Hepatocyte (in vitro differentiated cells): Measurements from ENCODE around the gene ST8SIA5. TPM values are rescaled to one million over a fixed set of nuclear protein-coding genes. Genes with fewer than 3 reads are reported as not detected.

Source experiments
- DNase-seq: peaks from one replicate; pipeline ENCODE4 v3.0.0-alpha.2; 2016; ENCODE audit warnings: low spot score
- H2AFZ ChIP-seq: fragments of 200-600 bp; sonication (generic); 2 replicates; pipeline ENCODE4 v1.6.0; 2016; ENCODE audit warnings: antibody characterized with exemption, mild to moderate bottlenecking
- H3K27ac ChIP-seq: fragments of 200-600 bp; sonication (generic); 2 replicates; pipeline ENCODE4 v1.5.1; 2016; ENCODE audit warnings: mild to moderate bottlenecking
- H3K27me3 ChIP-seq: fragments of 200-600 bp; sonication (generic); 2 replicates; pipeline ENCODE4 v1.6.1; 2016
- H3K36me3 ChIP-seq: fragments of 200-600 bp; sonication (generic); replicated peaks from 2 replicates; pipeline ENCODE4 v1.5.1; 2016; ENCODE audit warnings: low read depth; ENCODE audit not compliant: insufficient read depth
- H3K4me1 ChIP-seq: fragments of 200-600 bp; sonication (generic); 2 replicates; pipeline ENCODE4 v1.5.1; 2016; ENCODE audit warnings: mild to moderate bottlenecking, moderate library complexity; ENCODE audit not compliant: insufficient read depth
- H3K4me2 ChIP-seq: fragments of 200-600 bp; sonication (generic); 2 replicates; pipeline ENCODE4 v1.6.0; 2016
- H3K4me3 ChIP-seq: fragments of 200-600 bp; sonication (generic); 2 replicates; pipeline ENCODE4 v1.5.1; 2016; ENCODE audit warnings: mild to moderate bottlenecking
- H3K79me2 ChIP-seq: fragments of 200-600 bp; sonication (generic); 2 replicates; pipeline ENCODE4 v1.6.0; 2017; ENCODE audit warnings: mild to moderate bottlenecking
- H3K9me2 ChIP-seq: fragments of 200-600 bp; sonication (generic); replicated peaks from 2 replicates; pipeline ENCODE4 v1.6.0; 2017; ENCODE audit warnings: mild to moderate bottlenecking; ENCODE audit not compliant: insufficient read depth
- H3K9me3 ChIP-seq: fragments of 200-600 bp; sonication (generic); 2 replicates; pipeline ENCODE4 v1.5.1; 2016; ENCODE audit warnings: low read depth, mild to moderate bottlenecking
- H4K20me1 ChIP-seq: fragments of 200-600 bp; sonication (generic); 2 replicates; pipeline ENCODE4 v1.6.0; 2016; ENCODE audit warnings: mild to moderate bottlenecking; ENCODE audit not compliant: insufficient read depth, poor library complexity, severe bottlenecking
- CTCF ChIP-seq: fragments of 200-600 bp; sonication (generic); IDR thresholded peaks from 2 replicates; pipeline ENCODE4 v1.5.1; 2016; ENCODE audit warnings: antibody characterized with exemption, mild to moderate bottlenecking; ENCODE audit not compliant: poor library complexity
- EZH2 ChIP-seq: fragments of 200-600 bp; sonication (generic); IDR thresholded peaks from 2 replicates; pipeline ENCODE4 v1.6.1; 2016; ENCODE audit warnings: antibody characterized with exemption, mild to moderate bottlenecking, borderline replicate concordance
- EZH2phosphoT487 ChIP-seq: fragments of 200-600 bp; sonication (generic); IDR thresholded peaks from one replicate; pipeline ENCODE4 v1.6.1; 2018; ENCODE audit warnings: antibody characterized with exemption, mild to moderate bottlenecking, low read depth, moderate library complexity; ENCODE audit not compliant: unreplicated experiment, severe bottlenecking
- WGBS: methylation state at CpG from one replicate; pipeline ENCODE4 v1.1.6; 2016; ENCODE audit warnings: low lambda C conversion rate; ENCODE audit errors: missing lambda C conversion rate; 5-methylcytosine and 5-hydroxymethylcytosine counted together
- polyA plus RNA-seq: library from polyadenylated mRNA; unstranded; fragments of >200 nt; fragmentation: Nextera tagmentation; extraction: Ambion mirVana; gene quantifications from 2 replicates; pipeline ENCODE4 v1.2.1, GENCODE V29; 2016
- total RNA-seq: library from RNA; depleted of rRNA; stranded (reverse); fragments of >200 nt; gene quantifications from 2 replicates; pipeline ENCODE4 v1.2.3, GENCODE V29; 2014

ST8SIA5 gene
- total and polyA plus RNA-seq, 2 experiments from 2014 or later, result 0.76 TPM; not detected in 1

GRCh38 chr18:46764586-46764985 is 7.7 kb upstream of the ST8SIA5 start:
- no peak for TF ChIP-seq EZH2phosphoT487
- TF ChIP-seq CTCF, result no peak
- no peak for TF ChIP-seq EZH2
- DNase-seq, result no peak
- Histone ChIP-seq H3K4me3 (no peak overlapping the region), H3K27ac (no peak overlapping the region), H2AFZ (no peak overlapping the region), H3K9me3 (no peaks in the 10 kb centered on the region), H3K9me2 (no peaks in the 10 kb centered on the region), H3K4me1 (no peaks in the 10 kb centered on the region), H3K27me3 (peaks cover 30% of the 10 kb centered on the region), H4K20me1 (no peaks in the 10 kb centered on the region), H3K79me2 (no peaks in the 10 kb centered on the region), H3K36me3 (no peaks in the 10 kb centered on the region), H3K4me2 (no peak overlapping the region)
- 82% methylated on average over 2 of the region's 2 CpGs for WGBS

GRCh38 chr18:46761059-46761769 is 4.4 kb upstream of the ST8SIA5 start:
- TF ChIP-seq EZH2 (no peak), EZH2phosphoT487 (no peak)
- Histone ChIP-seq H3K4me1 (peaks cover 9% of the 10 kb centered on the region), H2AFZ (no peak overlapping the region), H3K36me3 (no peaks in the 10 kb centered on the region), H3K4me3 (no peak overlapping the region), H3K27me3 (peaks cover 61% of the 10 kb centered on the region), H3K9me3 (no peaks in the 10 kb centered on the region), H3K4me2 (no peak overlapping the region), H3K79me2 (no peaks in the 10 kb centered on the region), H4K20me1 (no peaks in the 10 kb centered on the region), H3K27ac (no peak overlapping the region), H3K9me2 (no peaks in the 10 kb centered on the region)
- no peak for DNase-seq
- WGBS, result 60% methylated on average over 2 of the region's 2 CpGs

GRCh38 chr18:46759890-46760289 is 3.0 kb upstream of the ST8SIA5 start:
- H3K9me3 ChIP-seq, result no peaks in the 10 kb centered on the region
- DNase-seq, result no peak

More at GRCh38 chr18:46759890-46760289, 3.0 kb upstream of the ST8SIA5 start:
- peaks cover 9% of the 10 kb centered on the region for H3K4me1 ChIP-seq
- H3K4me2 ChIP-seq, result no peak overlapping the region
- TF ChIP-seq EZH2 (no peak), EZH2phosphoT487 (no peak), CTCF (no peak)
- no peak overlapping the region for H3K4me3 ChIP-seq
- H3K27me3 ChIP-seq, result peaks cover 74% of the 10 kb centered on the region
- 70% methylated on average over 6 of the region's 6 CpGs for WGBS
- no peak overlapping the region for H2AFZ ChIP-seq
- H3K79me2 ChIP-seq, result no peaks in the 10 kb centered on the region
- no peaks in the 10 kb centered on the region for H3K9me2 ChIP-seq
- no peaks in the 10 kb centered on the region for H3K36me3 ChIP-seq
- H3K27ac ChIP-seq, result no peak overlapping the region
- no peaks in the 10 kb centered on the region for H4K20me1 ChIP-seq
